DLD1 (cell line): ENCODE data around the gene AMPH.

Experiments
- in situ Hi-C: cut with HindIII; loops from 2 replicates; pipeline ENCODE4 v1.10.0; 2017; ENCODE audit warnings: low sequenced_read_pairs

AMPH gene

DNA sequence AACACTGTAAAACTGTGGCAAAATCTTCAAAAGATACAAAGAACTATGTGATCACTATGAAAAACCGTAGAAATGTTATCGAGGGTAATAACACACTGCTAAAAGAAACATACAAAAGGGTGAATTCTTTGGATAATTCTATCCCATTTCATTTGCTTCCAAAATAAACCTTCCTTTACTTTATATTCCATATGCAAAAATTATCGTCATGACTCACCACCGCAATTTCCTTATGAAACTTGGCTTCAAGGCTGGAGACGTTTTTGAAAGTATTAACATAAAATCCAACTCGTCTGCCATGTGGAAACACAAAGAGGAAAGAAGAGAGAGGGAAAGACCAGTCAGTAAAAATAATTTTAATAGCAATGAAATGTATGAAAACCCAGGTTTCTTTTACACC is 165.2 kb downstream of the AMPH start:
- in situ Hi-C loops = no loop called here

DNA sequence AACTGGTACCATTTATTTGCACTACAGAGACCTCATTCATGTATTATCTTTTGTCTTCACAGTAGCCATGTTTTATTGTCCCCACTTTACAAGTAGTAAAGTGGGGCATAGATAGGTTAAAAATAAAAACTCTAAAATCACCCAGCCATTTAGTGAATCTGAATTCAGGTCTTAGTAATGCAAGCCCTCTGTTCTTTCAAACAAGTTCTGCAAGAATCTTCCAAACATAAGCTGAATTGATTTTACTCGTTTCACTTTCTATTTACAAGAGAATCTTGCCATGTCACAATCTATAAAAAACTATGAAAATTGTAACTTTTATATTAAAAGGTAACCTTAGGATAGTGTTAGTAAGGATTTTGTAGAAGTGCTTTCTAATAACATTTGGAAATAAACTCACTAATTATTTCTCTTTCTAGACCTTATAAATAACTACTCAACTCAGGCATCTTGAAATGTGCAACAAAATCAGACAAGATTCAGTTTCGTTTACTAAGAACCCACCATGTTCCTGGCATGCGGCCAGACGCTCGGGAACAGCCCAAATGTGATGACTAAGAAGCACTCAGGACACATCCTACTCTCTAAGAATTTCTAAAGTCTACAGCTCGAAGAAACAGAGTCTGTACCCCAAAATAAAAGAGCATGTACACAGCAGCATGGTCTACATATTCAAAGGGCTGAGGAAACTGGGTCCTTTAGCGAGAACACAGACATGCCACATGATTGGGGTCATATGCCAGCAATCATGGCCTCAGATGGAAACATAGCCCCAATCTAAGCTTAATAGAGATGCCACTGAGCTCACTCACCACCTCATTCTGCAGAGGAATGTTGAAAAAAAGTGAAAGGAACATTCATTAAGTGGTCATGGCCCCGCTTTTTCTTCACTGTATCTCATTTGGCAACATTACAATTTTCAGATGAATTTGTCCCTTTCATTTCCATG is 167.6 kb downstream of the AMPH start:
- in situ Hi-C loops = no loop called here

DNA sequence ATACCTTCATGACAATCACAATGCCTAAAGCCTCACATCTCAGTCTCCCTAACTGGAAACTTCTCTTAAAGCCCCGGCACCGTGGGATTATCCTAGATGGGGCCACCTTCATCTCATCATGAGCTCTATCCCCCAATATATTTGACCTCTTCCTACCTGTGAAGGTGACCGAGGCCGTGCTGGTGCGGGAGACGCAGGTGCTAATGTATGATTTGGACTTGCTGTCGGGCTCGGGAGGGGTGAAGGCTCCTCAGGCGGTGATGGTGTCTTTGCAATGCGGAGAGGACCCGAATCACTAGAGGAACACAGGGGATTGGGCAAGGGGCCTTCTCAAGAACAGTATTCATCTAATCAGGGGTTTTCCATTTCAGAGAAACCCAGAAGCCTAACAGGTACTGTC is 168.4 kb downstream of the AMPH start:
- in situ Hi-C loops = no loop called here

DNA sequence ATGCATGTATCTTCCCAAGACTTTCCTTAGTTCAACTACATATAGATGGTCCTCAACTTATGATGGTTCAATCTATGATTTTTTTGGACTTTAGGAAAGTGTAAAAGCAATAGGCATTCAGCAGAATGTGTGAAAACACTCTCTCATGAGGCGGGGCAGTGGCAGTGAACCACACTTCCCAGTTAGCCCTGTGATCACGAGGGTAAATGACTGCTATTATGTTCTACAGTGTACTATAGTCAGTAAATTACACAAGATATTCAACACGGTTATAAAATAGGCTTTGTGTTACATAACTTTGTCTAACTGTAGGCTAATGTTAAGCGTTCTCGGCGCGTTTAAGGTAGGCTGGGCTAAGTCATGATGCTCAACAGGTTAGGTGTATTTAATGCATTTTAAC is 169.3 kb downstream of the AMPH start:
- in situ Hi-C loops = no loop called here

DNA sequence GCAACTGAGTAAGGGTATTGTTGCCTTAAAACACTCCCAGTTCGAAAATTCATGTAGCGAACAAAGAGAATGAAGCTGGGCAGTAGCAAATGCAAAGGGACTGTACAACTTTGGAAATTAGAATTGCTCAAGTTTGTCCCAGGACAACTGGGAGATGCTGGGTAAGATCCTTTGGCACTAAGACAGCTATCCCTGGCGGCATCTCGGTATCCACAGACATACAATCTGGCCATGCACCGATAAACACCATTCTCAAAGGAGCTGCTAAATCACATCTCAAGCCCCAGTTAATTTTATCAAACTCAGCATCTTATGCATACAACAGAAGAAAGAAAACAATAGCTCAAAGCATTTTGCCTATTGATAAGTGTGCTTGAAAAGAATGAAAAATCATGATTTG is 177.3 kb downstream of the AMPH start:
- in situ Hi-C loops = no loop called here

DNA sequence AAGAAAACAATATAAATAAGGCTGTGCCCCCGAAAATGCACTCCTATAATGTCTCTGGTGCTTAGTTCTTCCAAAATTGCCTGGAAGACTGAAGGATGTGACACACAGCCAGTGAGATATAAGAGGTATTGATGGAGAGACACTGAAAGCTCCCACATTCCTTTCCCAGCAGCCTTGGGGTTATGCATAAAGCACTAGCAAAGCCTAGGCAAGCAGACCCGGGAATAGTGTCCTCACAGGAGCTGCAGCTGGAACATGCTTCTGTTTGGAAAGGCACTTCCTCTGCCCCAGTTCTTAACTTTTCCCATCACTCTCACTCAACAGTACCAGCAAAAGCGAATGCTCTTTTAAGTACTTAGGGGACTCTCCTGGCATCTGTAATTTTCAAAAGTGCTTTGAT is 178.0 kb downstream of the AMPH start:
- in situ Hi-C loops = no loop called here

DNA sequence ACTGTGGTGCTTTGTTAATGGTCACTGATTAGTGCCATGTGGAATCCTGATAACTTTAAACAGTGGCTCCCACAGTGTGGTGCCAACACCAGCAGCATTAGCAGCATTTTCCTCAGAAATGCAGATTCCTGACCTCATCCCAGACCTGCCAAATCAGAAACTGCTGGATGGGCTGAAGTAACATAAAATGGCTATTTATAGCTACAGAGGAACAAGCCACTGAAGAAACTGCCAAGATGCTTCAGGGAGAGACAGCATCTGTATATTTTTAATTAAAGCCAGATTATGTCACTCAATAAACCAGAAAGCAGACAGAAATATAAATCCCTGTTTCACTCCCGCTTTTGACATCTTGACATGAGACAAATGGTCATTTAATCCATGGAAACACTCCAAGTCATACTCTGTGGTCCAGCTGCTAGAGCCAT is 178.5 kb downstream of the AMPH start:
- in situ Hi-C loops = no loop called here

DNA sequence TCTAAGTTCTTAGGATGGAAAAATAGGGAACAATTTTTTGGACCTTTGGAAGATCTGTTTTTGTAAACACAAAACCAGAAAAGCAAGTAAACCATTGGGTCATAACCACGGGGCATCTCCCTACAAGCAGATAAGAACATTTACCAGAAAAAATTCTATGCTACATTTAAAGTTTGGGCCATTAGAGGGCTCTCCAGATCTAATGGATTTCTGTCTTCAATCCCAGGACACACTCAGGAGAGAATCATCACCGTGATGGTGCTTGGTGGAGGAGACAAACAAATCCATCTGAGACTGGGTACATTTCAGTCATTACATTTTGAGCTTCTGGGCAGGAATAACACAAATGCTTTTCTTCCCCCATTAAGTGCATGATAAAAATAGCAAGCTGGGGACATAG is 179.3 kb downstream of the AMPH start:
- in situ Hi-C loops = no loop called here

DNA sequence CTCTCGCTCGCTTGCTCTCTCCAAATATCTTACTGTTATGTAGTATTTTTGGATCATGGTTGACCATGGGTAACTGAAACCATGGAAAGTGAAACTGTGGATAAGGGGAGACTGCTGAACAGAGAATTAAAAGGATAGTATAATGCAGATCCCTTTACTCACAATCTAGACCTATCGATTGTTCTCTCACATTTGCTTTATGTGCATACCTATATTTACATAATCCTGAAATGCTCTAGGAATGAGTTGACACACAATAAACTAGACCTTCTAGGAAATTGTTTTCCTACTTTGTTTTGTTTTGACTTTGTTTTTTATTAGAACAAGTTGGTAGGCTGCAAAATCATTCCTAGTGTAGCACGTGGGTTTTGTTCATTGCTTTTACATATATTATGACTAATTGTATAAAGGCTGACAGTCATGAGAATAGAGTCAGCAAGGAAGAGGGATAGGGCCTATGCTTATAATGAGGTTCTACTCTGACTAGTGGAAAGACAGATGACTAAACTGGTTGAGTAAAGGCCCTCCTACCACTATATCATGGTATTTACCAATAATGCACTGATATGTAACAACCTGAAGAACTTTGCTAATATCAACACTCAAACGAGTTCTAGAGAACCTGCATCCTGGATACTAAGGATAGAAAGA is 182.5 kb downstream of the AMPH start:
- in situ Hi-C loops = no loop called here

DNA sequence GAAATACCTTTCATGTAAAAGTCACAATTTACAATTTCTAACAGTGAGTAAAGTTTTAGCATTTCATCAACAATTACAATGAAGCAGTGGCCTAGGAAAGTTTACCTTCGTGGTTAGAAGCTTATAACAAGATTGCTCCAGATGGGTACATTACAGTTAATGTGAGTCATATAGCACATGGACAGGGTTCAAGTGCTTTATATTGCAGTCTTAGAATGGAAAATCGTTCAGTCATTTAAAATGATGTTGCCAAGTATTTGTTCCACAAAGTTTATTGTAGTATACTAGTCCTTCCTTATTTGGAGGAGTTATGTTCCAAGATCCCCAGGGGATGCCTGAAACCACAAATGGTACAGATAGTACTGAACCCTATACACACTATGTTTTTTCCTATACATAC is 183.1 kb downstream of the AMPH start:
- in situ Hi-C loops = no loop called here

DNA sequence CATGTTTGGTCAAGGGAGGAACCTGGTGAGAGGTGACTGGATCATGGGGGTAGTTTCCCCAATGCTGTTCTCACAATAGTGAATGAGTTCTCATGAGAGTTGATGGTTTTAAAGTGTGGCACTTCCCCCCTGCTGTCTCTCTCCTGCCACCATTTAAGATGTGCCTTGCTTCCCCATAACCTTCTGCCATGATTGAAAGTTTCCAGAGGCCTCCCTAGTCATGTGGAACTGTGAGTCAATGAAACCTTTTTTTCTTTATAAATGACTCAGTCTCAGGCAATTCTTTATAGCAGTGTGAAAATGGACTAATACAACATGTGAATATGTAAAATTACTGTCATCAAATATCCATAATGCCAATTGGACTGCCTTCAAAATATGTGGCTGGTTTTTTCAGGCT is 192.2 kb downstream of the AMPH start:
- in situ Hi-C loops = no loop called here

DNA sequence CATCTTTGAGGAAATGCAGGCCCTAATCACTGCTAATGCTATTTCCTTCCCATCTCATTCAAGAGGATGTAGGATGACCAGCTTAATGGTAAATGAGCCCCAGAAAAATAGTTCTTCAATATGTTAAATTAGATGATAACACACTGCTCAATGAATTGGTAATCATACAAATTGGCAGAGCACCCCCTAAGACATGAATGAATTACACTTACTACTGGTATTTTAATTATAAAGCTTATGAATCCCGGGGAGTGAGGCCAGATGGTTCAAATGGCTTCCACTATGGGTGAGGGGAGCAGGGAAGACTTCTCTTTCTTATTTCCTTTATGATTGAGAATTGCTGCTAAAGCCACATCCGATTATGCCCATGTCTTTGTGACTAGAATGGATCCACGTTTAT is 198.5 kb downstream of the AMPH start:
- in situ Hi-C loops = no loop called here

DNA sequence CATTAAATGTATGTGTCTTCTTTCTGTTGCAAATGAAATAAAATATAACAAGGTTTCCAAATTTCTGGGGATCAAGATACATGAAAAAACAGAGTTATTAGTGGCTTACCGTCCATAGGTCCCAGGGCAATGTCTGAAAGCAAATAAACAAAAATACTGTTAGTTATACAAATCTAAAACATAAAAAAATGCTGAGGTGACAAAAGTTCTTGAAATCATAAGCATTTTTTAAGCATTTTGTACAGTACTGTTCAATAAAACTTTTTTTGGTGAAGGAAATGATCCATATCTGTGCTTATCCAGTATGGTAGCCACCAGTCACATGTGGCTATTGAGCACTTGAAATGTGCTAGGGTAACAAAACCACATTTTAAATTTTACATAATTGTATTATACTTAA is 199.1 kb downstream of the AMPH start:
- in situ Hi-C loops = no loop called here

DNA sequence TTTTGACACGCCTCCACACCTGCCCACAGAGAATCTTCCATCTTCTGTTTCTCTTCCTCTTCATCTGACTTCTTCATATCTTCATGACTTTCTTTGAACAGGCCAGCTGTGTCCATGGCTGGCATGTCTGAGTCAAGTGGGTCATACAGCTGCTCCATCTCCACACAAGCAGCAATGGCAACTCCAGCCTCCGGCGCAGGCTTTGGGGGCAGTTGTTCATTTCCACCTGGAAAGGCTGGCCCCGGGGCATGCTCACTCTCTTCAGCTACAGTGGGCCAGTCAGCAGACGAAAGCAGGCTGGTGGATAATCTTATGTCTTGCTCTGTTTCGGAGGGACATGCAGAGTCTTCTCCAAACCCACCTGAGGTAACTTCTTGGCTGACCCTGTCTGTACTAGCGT is 202.1 kb downstream of the AMPH start:
- in situ Hi-C loops = no loop called here

DNA sequence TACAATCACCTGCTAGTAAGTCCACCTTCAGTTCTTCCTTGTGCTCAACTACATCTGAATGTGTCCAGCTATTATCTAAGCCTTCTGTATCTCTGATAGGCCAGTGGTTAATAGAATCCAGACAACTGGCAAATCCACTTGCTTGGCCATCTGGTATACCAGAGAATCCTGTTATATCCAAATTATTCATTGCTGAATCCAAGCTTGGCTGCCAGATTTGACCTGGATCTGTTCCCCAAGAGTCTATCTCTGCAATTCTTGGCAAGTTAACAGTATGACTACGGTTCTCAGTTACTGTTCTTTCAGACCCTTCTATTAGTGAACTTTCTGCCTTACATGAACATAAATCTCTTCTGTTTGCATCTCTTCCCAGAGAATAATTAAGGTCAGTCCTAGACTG is 203.1 kb downstream of the AMPH start:
- in situ Hi-C loops = no loop called here

DNA sequence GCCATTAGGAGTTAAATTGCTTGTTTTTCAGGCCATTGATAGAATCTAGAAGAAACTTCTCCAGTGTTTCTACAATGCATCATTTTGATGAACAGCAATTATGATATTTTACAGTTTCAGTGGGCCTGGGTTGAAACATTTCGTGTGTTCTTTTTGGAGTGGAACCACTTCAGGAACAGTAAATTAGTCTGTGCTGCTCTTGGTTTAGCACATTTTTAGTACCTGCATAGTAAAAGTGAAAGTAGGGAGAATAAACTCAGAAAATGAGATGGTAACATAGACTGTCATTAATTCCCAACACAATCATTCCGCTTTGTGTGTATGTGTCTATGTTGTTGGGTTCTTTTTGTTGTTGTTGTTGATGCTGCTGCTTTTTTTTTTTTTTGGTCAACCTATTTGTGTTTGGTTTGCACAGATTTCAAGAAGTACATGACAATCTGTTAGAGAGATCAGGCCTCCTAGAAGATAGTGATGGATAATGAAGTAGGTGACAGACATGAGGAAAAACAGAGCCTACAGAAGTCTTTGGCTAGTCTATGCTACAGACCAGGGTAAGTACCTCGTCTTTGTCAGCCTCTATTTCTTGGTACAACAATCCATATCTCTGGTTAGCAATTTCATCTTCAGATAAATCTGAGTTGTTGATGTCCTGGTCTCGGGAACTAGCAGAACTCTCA is 203.8 kb downstream of the AMPH start:
- in situ Hi-C loops = no loop called here

DNA sequence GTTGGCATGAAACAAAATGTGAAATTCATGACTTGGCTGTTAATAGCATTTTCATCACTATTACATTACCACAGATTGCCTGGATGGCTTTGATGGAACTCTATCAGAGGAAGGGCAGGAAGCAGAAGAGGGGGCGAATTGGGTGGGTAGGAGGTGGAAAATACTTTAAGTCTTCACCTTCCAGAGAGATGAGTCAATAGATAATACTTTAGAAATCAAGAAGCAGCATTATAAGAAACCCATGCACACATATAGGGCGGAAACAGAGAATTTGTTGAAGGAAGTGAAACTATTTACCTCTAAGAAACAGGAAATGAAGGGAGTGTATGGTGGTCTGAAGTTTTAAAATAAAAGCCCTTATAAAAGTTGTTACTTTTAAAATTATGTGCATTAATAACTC is 205.7 kb downstream of the AMPH start:
- in situ Hi-C loops = no loop called here

DNA sequence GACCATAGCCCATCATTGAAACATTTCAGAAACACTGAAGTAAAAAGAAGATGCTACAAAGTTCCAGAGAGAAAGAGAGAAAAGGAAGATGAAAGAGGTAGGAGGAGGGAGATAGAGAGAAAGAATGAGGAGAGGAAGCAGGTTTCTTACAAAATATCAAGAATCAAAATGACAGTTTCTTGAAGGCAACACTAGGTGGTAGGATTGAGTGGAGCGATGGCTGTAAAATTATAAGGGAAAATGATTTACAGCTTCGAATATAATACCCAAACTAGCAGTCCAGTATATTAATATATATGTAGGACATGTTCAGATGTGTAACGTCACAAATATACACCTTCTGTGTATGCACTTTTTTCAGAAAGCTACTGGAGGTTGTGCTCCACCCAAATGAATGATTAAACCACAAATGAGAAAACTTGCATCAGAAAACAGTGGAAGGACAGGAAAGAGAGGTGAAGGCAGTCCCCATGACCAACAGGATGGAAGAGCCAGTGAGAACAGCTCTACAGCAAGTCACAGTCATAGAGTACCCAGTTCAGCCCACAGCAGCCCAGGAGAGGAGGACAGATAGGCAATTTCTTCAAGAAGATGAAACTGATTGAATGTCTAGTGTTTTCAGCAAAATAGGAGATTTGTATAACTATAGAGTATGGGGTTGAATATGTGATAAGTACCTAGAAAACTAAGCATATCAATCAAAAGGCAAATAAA is 206.3 kb downstream of the AMPH start:
- in situ Hi-C loops = no loop called here

DNA sequence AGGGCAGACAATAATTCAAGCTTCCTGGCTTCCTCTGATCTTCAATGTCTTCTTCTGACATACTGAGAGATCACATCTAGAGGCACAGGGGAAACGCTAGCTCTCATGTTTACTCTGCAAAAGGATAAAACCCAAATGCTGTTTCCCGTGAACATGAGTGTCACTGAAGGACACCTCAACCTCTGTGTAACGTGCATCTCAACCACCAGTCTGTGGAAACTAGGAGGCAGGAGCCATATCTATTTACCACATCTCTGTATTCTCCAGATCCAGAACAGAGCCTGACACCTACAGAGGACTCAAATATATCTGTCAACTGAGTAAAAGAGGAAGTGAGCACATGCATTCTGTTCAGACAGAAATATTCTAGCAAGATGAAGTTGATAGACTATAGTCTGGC is 217.4 kb downstream of the AMPH start:
- in situ Hi-C loops = no loop called here

DNA sequence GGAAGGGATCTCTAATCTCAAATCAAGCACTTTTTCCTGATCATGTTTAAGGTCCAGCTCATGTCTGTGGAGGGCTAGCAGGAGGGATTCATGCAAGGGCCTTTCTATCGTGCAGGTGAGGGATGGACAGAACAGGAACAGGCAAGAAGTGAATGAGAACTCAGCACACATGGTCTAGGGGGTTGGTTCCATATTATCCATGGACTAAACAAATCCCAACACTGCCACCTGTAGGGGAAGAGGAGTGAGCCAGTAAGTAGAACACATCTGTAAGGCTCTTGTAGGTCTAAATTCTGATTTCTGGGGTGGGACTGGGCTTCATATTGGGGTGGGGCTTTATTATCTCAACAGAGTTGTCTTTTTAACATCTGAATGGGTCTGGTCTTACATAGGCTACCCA is 219.8 kb downstream of the AMPH start:
- in situ Hi-C loops = no loop called here

DNA sequence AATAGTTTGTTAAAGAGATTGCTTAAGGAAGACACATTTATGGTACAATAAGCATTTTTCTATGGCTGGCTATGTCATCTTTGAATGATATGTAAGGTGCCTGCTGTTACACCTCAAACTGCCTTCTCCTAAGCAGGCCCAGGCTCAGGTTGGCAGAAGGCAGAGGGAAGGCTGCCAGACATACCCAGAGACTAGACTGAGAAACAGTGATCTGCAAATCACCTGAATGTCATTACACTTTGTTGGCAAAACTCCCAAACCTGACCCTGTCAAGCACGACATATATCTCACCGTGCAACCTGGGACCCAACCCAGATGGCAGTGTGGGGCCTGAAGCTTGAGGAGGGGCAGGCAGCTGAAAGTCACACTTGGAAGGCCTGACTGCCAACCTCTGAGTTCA is 221.1 kb downstream of the AMPH start:
- in situ Hi-C loops = no loop called here
